ENCODE data around the gene NUFIP2.

DNA sequence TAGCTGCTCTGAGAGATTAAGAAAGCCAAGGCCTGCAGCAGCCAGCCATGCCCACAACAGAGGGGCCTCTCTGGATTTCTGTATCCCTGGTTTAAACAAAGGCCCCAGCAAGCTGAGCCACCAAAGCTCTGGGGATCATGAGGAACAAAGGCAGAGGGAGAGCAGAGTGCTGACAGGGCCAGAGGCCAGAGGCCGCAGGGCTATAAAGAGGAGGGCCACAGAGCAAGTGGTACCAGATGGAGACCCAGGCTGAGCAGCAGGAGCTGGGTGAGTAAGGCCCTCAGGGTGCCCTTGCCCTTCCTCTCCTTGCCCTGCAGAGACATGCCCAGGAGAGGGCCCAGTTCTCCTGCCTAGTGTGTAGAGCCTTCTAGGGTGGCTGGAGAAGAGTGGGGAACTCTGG lies 47.3 kb downstream of the NUFIP2 start, which contains the start of gene CRYBA1:
- TF ChIP-seq, protein P1, sequence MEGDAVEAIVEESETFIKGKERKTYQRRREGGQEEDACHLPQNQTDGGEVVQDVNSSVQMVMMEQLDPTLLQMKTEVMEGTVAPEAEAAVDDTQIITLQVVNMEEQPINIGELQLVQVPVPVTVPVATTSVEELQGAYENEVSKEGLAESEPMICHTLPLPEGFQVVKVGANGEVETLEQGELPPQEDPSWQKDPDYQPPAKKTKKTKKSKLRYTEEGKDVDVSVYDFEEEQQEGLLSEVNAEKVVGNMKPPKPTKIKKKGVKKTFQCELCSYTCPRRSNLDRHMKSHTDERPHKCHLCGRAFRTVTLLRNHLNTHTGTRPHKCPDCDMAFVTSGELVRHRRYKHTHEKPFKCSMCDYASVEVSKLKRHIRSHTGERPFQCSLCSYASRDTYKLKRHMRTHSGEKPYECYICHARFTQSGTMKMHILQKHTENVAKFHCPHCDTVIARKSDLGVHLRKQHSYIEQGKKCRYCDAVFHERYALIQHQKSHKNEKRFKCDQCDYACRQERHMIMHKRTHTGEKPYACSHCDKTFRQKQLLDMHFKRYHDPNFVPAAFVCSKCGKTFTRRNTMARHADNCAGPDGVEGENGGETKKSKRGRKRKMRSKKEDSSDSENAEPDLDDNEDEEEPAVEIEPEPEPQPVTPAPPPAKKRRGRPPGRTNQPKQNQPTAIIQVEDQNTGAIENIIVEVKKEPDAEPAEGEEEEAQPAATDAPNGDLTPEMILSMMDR (IDR thresholded peaks at IDR 0.05), result no peak
- TF ChIP-seq ZFX (IDR thresholded peaks at IDR 0.05; ENCODE audit: borderline replicate concordance), result no peak

All from 22Rv1 (cell line).